K562 (cell line): ENCODE measurements around the gene FGF9. TPM values are rescaled to one million over a fixed set of nuclear protein-coding genes. Genes with fewer than 3 reads are reported as not detected.

Experiments used
- ATAC-seq: fragments of 200-7000 bp; cut with Tn5 transposase; 3 replicates; pipeline ENCODE4 v1.9.1; 2020; ENCODE audit warnings: moderate library complexity
- BruUV-seq: library from RNA; stranded (reverse); fragments of 400-500 nt; replicated peaks from 2 replicates; lab custom pipeline; 2021; lab: Mats Ljungman, UMichigan
- CTCF ChIA-PET: fragments of 300-600 bp; formaldehyde crosslinking; extraction: SDS; loops from one replicate; lab custom pipeline; 2021; ENCODE audit warnings: low intra/inter-chr PET ratio; lab: Yijun Ruan, JAX
- POLR2A ChIA-PET: fragments of 300-600, 350-650 bp; sonication (Branson Sonifier 250); formaldehyde crosslinking; extraction: SDS; loops from one replicate; lab custom pipeline; 2021; ENCODE audit warnings: antibody characterized with exemption, inconsistent platforms; lab: Yijun Ruan, JAX
- DNase-seq, 4 experiments: peaks; one replicate each; pipeline versions ENCODE4 v3.0.0 to v3.0.0-alpha.2; 2011 to 2018; ENCODE audit warnings: low spot score in 3 of 4, mixed read lengths in 3 of 4; ENCODE audit errors: extremely low read depth in 1 of 4
- FAIRE-seq: peaks from 2 replicates; lab custom pipeline; 2011; peaks lifted over from hg19 to GRCh38; lab: Jason Lieb, UNC
- H2AFZ ChIP-seq: 2 replicates; pipeline ENCODE4 v1.6.0; 2011; ENCODE audit warnings: low read depth, low read length, control low read depth, inconsistent platforms
- H3K27ac ChIP-seq: fragments of 200-600 bp; 3 replicates; pipeline ENCODE4 v1.8.0; 2011; ENCODE audit warnings: low read depth, mild to moderate bottlenecking, control low read depth, inconsistent platforms, low read length, moderate library complexity, mixed read lengths; ENCODE audit errors: extremely low read depth
- H3K27me3 ChIP-seq, 2 experiments: fragments of 300-600 bp in 1 of 2; 2 replicates in 1 of 2; 3 replicates in 1 of 2; pipeline versions ENCODE4 v1.6.0 to v1.8.0; 2011; ENCODE audit warnings: inconsistent platforms in 2 of 2, low read length in 2 of 2, mild to moderate bottlenecking in 1 of 2, mixed read lengths in 1 of 2, moderate library complexity in 1 of 2; ENCODE audit not compliant: control insufficient read depth in 2 of 2, insufficient read depth in 2 of 2
- H3K36me3 ChIP-seq: fragments of 300-600 bp; 3 replicates; pipeline ENCODE4 v1.8.0; 2011; ENCODE audit warnings: mild to moderate bottlenecking, low read length, inconsistent platforms; ENCODE audit not compliant: control insufficient read depth, insufficient read depth
- H3K4me1 ChIP-seq, 2 experiments: fragments of 200-600 bp in 1 of 2; replicated peaks in 1 of 2; 2 replicates in 1 of 2; 3 replicates in 1 of 2; pipeline versions ENCODE4 v1.5.1 to v1.8.0; 2011; ENCODE audit warnings: inconsistent platforms in 2 of 2, low read length in 2 of 2, mild to moderate bottlenecking in 1 of 2, mixed read lengths in 1 of 2, moderate library complexity in 1 of 2; ENCODE audit not compliant: control insufficient read depth in 2 of 2, insufficient read depth in 2 of 2
- H3K4me2 ChIP-seq: 2 replicates; pipeline ENCODE4 v1.6.1; 2011; ENCODE audit warnings: low read length, control low read depth, inconsistent platforms, mixed read lengths; ENCODE audit not compliant: insufficient read depth
- H3K4me3 ChIP-seq: fragments of 200-600 bp; sonication (generic), shearing (Covaris generic); 2 replicates; pipeline ENCODE4 v1.5.1; 2016; ENCODE audit warnings: control low read depth, inconsistent platforms
- H3K79me2 ChIP-seq: fragments of 200-600 bp; 3 replicates; pipeline ENCODE4 v1.8.0; 2011; ENCODE audit warnings: low read length, inconsistent platforms; ENCODE audit not compliant: control insufficient read depth, insufficient read depth
- H3K9ac ChIP-seq, 2 experiments: 2 replicates each; pipeline versions ENCODE4 v1.6.0 to v1.6.1; 2011; ENCODE audit warnings: low read depth in 2 of 2, low read length in 2 of 2, control low read depth in 1 of 2, inconsistent platforms in 1 of 2, mild to moderate bottlenecking in 1 of 2, mixed read lengths in 1 of 2; ENCODE audit not compliant: insufficient read depth in 1 of 2
- H3K9me1 ChIP-seq: one replicate; pipeline ENCODE4 v1.6.0; 2011; ENCODE audit warnings: inconsistent platforms, mild to moderate bottlenecking, low read length, moderate library complexity; ENCODE audit not compliant: control insufficient read depth, insufficient read depth
- H3K9me3 ChIP-seq: replicated peaks from 2 replicates; pipeline ENCODE4 v1.5.1; 2011; ENCODE audit warnings: low read depth, low read length, inconsistent platforms; ENCODE audit not compliant: control insufficient read depth, insufficient read depth
- H4K20me1 ChIP-seq: replicated peaks from 2 replicates; pipeline ENCODE4 v1.6.1; 2011; ENCODE audit warnings: low read length, inconsistent platforms, mixed read lengths; ENCODE audit not compliant: control insufficient read depth, insufficient read depth
- CBX1 ChIP-seq: sonication (generic); IDR thresholded peaks from 2 replicates; pipeline ENCODE4 v1.6.1; 2016; ENCODE audit warnings: antibody characterized with exemption, low read depth, mild to moderate bottlenecking
- CTCF ChIP-seq, 3 experiments: IDR thresholded peaks in 2 of 3; conservative IDR thresholded peaks in 1 of 3; 2 replicates each; pipeline ENCODE4 v1.5.1; 2011 to 2012; ENCODE audit warnings: low read length in 3 of 3, mild to moderate bottlenecking in 3 of 3, control low read depth in 2 of 3, improper control_type of control experiment in 1 of 3, inconsistent platforms in 1 of 3, low read depth in 1 of 3, mixed read lengths in 1 of 3, moderate library complexity in 1 of 3; ENCODE audit not compliant: insufficient read depth in 2 of 3
- RAD21 ChIP-seq, 2 experiments: fragments of 250-450 bp in 1 of 2; fragments of 450-650 bp in 1 of 2; sonication (Bioruptor Pico) in 1 of 2; formaldehyde crosslinking in 1 of 2; IDR thresholded peaks in 1 of 2; conservative IDR thresholded peaks in 1 of 2; 2 replicates each; pipeline versions ENCODE4 v1.4.0 to v1.8.0; 2020 to 2022; ENCODE audit warnings: mild to moderate bottlenecking in 2 of 2, moderate library complexity in 1 of 2
- SMC3 ChIP-seq: conservative IDR thresholded peaks from 2 replicates; pipeline ENCODE4 v1.6.1; 2011; ENCODE audit warnings: low read depth, low read length, improper control_type of control experiment; ENCODE audit not compliant: insufficient read depth
- WGBS: fragments of 100-300 bp; shearing (Covaris generic); methylation state at CpG from one replicate; pipeline ENCODE4 v1.1.6; 2016; ENCODE audit warnings: low coverage, mixed read lengths; ENCODE audit not compliant: insufficient coverage; ENCODE audit errors: missing lambda C conversion rate; 5-methylcytosine and 5-hydroxymethylcytosine counted together
- in situ Hi-C: fragments of 300-500 bp; cut with MboI; formaldehyde crosslinking; loops from 4 replicates; pipeline ENCODE4 v1.15.0; 2018; ENCODE audit warnings: inconsistent platforms, mixed read lengths
- intact Hi-C: fragments of 100-400 bp; cut with micrococcal nuclease; formaldehyde crosslinking; loops from 2 replicates; pipeline ENCODE4 v1.14.2; 2022
- polyA plus RNA-seq, 8 experiments: library from polyadenylated mRNA; depleted of rRNA in 4 of 8; stranded (reverse) in 5 of 8; unstranded in 3 of 8; fragments of >200 nt; fragmentation: Nextera tagmentation in 2 of 8; fragmentation: Illumina TruSeq in 1 of 8; extraction: Ambion mirVana in 2 of 8; extraction: Trizol in 1 of 8; gene quantifications; 2 replicates each; pipeline versions ENCODE4 v1.2.1 to v1.2.3, GENCODE V29; 2011 to 2014; ENCODE audit warnings: inconsistent platforms in 1 of 8, missing spikeins in 1 of 8
- total RNA-seq, 7 experiments: library from RNA; depleted of rRNA in 6 of 7; stranded (reverse); fragments of >200 nt in 6 of 7; fragmentation: Illumina TruSeq in 2 of 7; extraction: Trizol in 2 of 7; gene quantifications; 2 replicates each; pipeline versions ENCODE4 v1.2.1 to v1.2.3, GENCODE V29; 2011 to 2021; ENCODE audit warnings: low replicate concordance in 1 of 7
- TF ChIP-seq, protein P1 (sequence below), 2 experiments: fragments of 450-650 bp; formaldehyde crosslinking in 1 of 2; IDR thresholded peaks; 2 replicates each; pipeline versions ENCODE4 v1.4.0 to v1.6.1; 2014 to 2020; ENCODE audit warnings: mild to moderate bottlenecking in 2 of 2, borderline replicate concordance in 1 of 2, low read depth in 1 of 2

FGF9 gene
- total and polyA plus RNA-seq, 9 of the 15 experiments (the other 6 are each of a cell fraction or from before 2014, with no cell fraction given), result not detected

- peak; percentile 13 to 34 (median 17) for DNase-seq
- 7% methylated on average over 6 of the region's 6 CpGs for WGBS
- no peak overlapping the region for H2AFZ ChIP-seq
Observed at GRCh38 chr13:21638319-21639282, 32.3 kb upstream of the FGF9 start.

More at GRCh38 chr13:21638319-21639282, 32.3 kb upstream of the FGF9 start:
- H3K9me1 ChIP-seq, result no peaks in the 10 kb centered on the region
- ATAC-seq, result peak; percentile 51; the same call in 1 of the 3 replicates
- H3K9me3 ChIP-seq, result no peaks in the 10 kb centered on the region
- H3K36me3 ChIP-seq, result no peaks in the 10 kb centered on the region
- no peak overlapping the region for H3K4me3 ChIP-seq
- POLR2A ChIA-PET, result interaction anchor here (0.6 to 0.8 kb wide), 3 partner anchors 19 to 342 kb away, joined by 3 read pairs; no protein-coding TSS in a partner anchor
- CTCF ChIA-PET, result no interaction called here
- peak; percentile 23 for FAIRE-seq
- H3K4me1 ChIP-seq, result peaks cover 0 to 7% of the 10 kb centered on the region in 2 experiments; a peak in 4 of 5 replicates
- no peaks in the 10 kb centered on the region for H3K79me2 ChIP-seq
- no peak overlapping the region for H3K4me2 ChIP-seq
- in situ Hi-C loops, result loop anchor here (25.0 kb wide), 1 partner anchor 1149 kb away; no protein-coding TSS in a partner anchor
- peaks cover 2 to 12% of the 10 kb centered on the region in 2 experiments; a peak in 2 of 5 replicates for H3K27me3 ChIP-seq
- TF ChIP-seq CTCF (IDR thresholded peaks at IDR 0.05 in 2 of 3, conservative IDR thresholded peaks at IDR 0.05 in 1 of 3; ENCODE audit: insufficient read depth in 2 of 3, low read depth in 1 of 3, low read length in 3 of 3) (peak; percentile 33 to 63 (median 52); a peak in 5 of 6 replicates), SMC3 (0 out of 2 replicates have a peak, but pooled peaks have one; percentile 26), RAD21 (CRISPR knock-in tag; conservative IDR thresholded peaks at IDR 0.05 in 1 of 2, IDR thresholded peaks at IDR 0.05 in 1 of 2) (peak in 1 of 2 experiments; percentile 64; a peak in 3 of 4 replicates), CBX1 (no peak)
- TF ChIP-seq, protein P1, sequence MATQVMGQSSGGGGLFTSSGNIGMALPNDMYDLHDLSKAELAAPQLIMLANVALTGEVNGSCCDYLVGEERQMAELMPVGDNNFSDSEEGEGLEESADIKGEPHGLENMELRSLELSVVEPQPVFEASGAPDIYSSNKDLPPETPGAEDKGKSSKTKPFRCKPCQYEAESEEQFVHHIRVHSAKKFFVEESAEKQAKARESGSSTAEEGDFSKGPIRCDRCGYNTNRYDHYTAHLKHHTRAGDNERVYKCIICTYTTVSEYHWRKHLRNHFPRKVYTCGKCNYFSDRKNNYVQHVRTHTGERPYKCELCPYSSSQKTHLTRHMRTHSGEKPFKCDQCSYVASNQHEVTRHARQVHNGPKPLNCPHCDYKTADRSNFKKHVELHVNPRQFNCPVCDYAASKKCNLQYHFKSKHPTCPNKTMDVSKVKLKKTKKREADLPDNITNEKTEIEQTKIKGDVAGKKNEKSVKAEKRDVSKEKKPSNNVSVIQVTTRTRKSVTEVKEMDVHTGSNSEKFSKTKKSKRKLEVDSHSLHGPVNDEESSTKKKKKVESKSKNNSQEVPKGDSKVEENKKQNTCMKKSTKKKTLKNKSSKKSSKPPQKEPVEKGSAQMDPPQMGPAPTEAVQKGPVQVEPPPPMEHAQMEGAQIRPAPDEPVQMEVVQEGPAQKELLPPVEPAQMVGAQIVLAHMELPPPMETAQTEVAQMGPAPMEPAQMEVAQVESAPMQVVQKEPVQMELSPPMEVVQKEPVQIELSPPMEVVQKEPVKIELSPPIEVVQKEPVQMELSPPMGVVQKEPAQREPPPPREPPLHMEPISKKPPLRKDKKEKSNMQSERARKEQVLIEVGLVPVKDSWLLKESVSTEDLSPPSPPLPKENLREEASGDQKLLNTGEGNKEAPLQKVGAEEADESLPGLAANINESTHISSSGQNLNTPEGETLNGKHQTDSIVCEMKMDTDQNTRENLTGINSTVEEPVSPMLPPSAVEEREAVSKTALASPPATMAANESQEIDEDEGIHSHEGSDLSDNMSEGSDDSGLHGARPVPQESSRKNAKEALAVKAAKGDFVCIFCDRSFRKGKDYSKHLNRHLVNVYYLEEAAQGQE (IDR thresholded peaks at IDR 0.05; ENCODE audit: borderline replicate concordance), result peak; percentile 31; the same call in 1 of the 2 replicates
- TF ChIP-seq, protein P1 (CRISPR knock-in tag; IDR thresholded peaks at IDR 0.05; ENCODE audit: low read depth), result no peak
- TF ChIP-seq, all 486 proteins: peak for 4
- BruUV-seq, result no TSS peak
- Histone ChIP-seq H3K9ac (no peak overlapping the region), H4K20me1 (no peaks in the 10 kb centered on the region), H3K27ac (no peak overlapping the region)
- intact Hi-C loops, result loop anchor here (10.0 kb wide), 1 partner anchor 126 kb away; no protein-coding TSS in a partner anchor
